CD14-positive monocyte (primary cell): ENCODE measurements around the gene CANT1. TPM values are rescaled to one million over a fixed set of nuclear protein-coding genes. Genes with fewer than 3 reads are reported as not detected.

Experiments used
- DNase-seq, 3 donors: peaks; one replicate each; pipeline ENCODE4 v3.0.0-alpha.2; 2011 to 2022
- H2AFZ ChIP-seq: 2 replicates; pipeline ENCODE4 v1.6.0; 2012; ENCODE audit warnings: mild to moderate bottlenecking, low read depth, low read length, inconsistent platforms; ENCODE audit not compliant: insufficient read depth, poor library complexity, severe bottlenecking
- H3K27ac ChIP-seq, 2 donors: 1 replicate in 1 of 2; 2 replicates in 1 of 2; pipeline ENCODE4 v1.5.1; 2012 to 2013; ENCODE audit warnings: low read length in 2 of 2, control low read depth in 1 of 2, inconsistent platforms in 1 of 2, low read depth in 1 of 2, mild to moderate bottlenecking in 1 of 2
- H3K27me3 ChIP-seq, 2 donors: one replicate each; pipeline versions ENCODE4 v1.6.0 to v1.6.1; 2011 to 2013; ENCODE audit warnings: low read length in 2 of 2; ENCODE audit not compliant: control insufficient read depth in 2 of 2, insufficient read depth in 2 of 2
- H3K36me3 ChIP-seq, 2 donors: replicated peaks in 1 of 2; 1 replicate in 1 of 2; 2 replicates in 1 of 2; pipeline versions ENCODE4 v1.5.1 to v1.6.1; 2012 to 2013; ENCODE audit warnings: low read length in 2 of 2, control low read depth in 1 of 2, inconsistent platforms in 1 of 2, mild to moderate bottlenecking in 1 of 2; ENCODE audit not compliant: insufficient read depth in 2 of 2, control insufficient read depth in 1 of 2
- H3K4me1 ChIP-seq, 2 donors: 1 replicate in 1 of 2; 2 replicates in 1 of 2; pipeline versions ENCODE4 v1.5.1 to v1.6.1; 2012 to 2013; ENCODE audit warnings: low read length in 2 of 2, control low read depth in 1 of 2, inconsistent platforms in 1 of 2, mild to moderate bottlenecking in 1 of 2, moderate library complexity in 1 of 2; ENCODE audit not compliant: insufficient read depth in 2 of 2, control insufficient read depth in 1 of 2
- H3K4me2 ChIP-seq: replicated peaks from 2 replicates; pipeline ENCODE3; 2012; ENCODE audit warnings: low read length, moderate library complexity, mild to moderate bottlenecking; ENCODE audit not compliant: poor library complexity, severe bottlenecking; ENCODE audit errors: extremely low read depth
- H3K4me3 ChIP-seq, 3 experiments: fragments of 200-600 bp in 1 of 3; sonication (generic) in 1 of 3; replicated peaks in 1 of 3; 1 replicate in 2 of 3; 2 replicates in 1 of 3; pipeline ENCODE4 v1.5.1; 2011 to 2013; ENCODE audit warnings: low read length in 3 of 3, mild to moderate bottlenecking in 3 of 3, control low read depth in 2 of 3, low read depth in 2 of 3, inconsistent platforms in 1 of 3, moderate library complexity in 1 of 3
- H3K79me2 ChIP-seq: 2 replicates; pipeline ENCODE4 v1.6.0; 2012; ENCODE audit warnings: mild to moderate bottlenecking, control low read depth, inconsistent platforms, low read length, moderate library complexity; ENCODE audit not compliant: insufficient read depth
- H3K9ac ChIP-seq: 2 replicates; pipeline ENCODE4 v1.6.0; 2017; ENCODE audit warnings: low read length, mild to moderate bottlenecking; ENCODE audit not compliant: insufficient read depth, poor library complexity, severe bottlenecking
- H3K9me3 ChIP-seq, 2 donors: replicated peaks in 1 of 2; 1 replicate in 1 of 2; 2 replicates in 1 of 2; pipeline versions ENCODE4 v1.5.1 to v1.6.1; 2012 to 2013; ENCODE audit warnings: low read length in 2 of 2, control low read depth in 1 of 2; ENCODE audit not compliant: control insufficient read depth in 1 of 2, insufficient read depth in 1 of 2
- H4K20me1 ChIP-seq: 2 replicates; pipeline ENCODE4 v1.6.0; 2012; ENCODE audit warnings: mild to moderate bottlenecking, low read length, control low read depth, moderate library complexity; ENCODE audit not compliant: insufficient read depth
- H3K27ac Mint-ChIP-seq, 7 donors: one replicate each; pipeline ENCODE4 v1.8.0; 2020; ENCODE audit warnings: mild to moderate bottlenecking in 7 of 7, mixed read lengths in 7 of 7, moderate library complexity in 6 of 7, inconsistent platforms in 2 of 7
- H3K27me3 Mint-ChIP-seq, 3 donors: one replicate each; pipeline ENCODE4 v1.8.0; 2021 to 2022; ENCODE audit warnings: low read depth in 3 of 3, mild to moderate bottlenecking in 3 of 3, mixed read lengths in 3 of 3, moderate library complexity in 3 of 3, inconsistent platforms in 1 of 3
- H3K36me3 Mint-ChIP-seq, 2 donors: one replicate each; pipeline ENCODE4 v1.8.0; 2020; ENCODE audit warnings: mixed read lengths in 2 of 2, inconsistent platforms in 1 of 2, mild to moderate bottlenecking in 1 of 2
- H3K4me1 Mint-ChIP-seq: one replicate; pipeline ENCODE4 v1.8.0; 2020; ENCODE audit warnings: mild to moderate bottlenecking, mixed read lengths
- H3K4me3 Mint-ChIP-seq, 2 donors: one replicate each; pipeline ENCODE4 v1.8.0; 2020; ENCODE audit warnings: mild to moderate bottlenecking in 2 of 2, mixed read lengths in 2 of 2, moderate library complexity in 1 of 2
- H3K9me3 Mint-ChIP-seq, 7 donors: one replicate each; pipeline ENCODE4 v1.8.0; 2020 to 2022; ENCODE audit warnings: mixed read lengths in 7 of 7, mild to moderate bottlenecking in 6 of 7, moderate library complexity in 6 of 7, inconsistent platforms in 2 of 7
- WGBS: methylation state at CpG from one replicate; pipeline ENCODE4 v1.1.5; 2013; ENCODE audit warnings: missing lambda C conversion rate; ENCODE audit not compliant: insufficient coverage; 5-methylcytosine and 5-hydroxymethylcytosine counted together
- intact Hi-C, 2 donors: fragments of 100-400 bp; cut with micrococcal nuclease; formaldehyde crosslinking; loops; one replicate each; pipeline versions ENCODE4 v1.15.0 to v1.15.1; 2023
- polyA plus RNA-seq, 3 donors: library from polyadenylated mRNA; depleted of rRNA in 1 of 3; unstranded in 2 of 3; stranded (reverse) in 1 of 3; fragments of 300-500 nt in 2 of 3; fragments of >200 nt in 1 of 3; fragmentation: Illumina TruSeq in 2 of 3; gene quantifications; 1 replicate in 2 of 3; 2 replicates in 1 of 3; pipeline ENCODE4 v1.2.3, GENCODE V29; 2012 to 2021
- TF ChIP-seq, protein P1 (sequence below): fragments of 200-600 bp; IDR thresholded peaks from one replicate; pipeline ENCODE4 v1.8.0; 2022; ENCODE audit warnings: antibody characterized with exemption, mild to moderate bottlenecking

CANT1 gene
- polyA plus RNA-seq, 3 donors = 10.6 to 16.6 (median 14.3) TPM

DNA sequence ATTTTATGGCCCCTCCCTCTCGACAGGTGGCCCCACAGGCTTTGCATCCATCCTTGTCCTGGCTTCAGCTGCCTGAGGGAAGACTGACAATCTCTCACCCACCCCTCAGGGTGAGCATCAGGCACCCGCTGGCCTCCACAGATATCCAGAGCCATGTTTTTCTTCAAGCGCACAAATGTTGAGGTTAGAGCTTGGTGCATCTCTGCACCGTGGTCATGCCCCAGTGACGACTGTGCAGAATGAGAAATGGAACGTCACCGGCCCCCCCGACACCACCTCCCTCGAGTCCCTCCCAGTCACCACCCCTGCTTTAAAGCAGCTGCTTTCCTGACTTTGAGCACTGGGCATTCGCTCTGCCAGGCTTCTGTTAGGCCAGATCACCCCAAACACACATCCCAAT, 64.6 kb downstream of the CANT1 start:
- peaks cover 0 to 8% (median 5%) of the 10 kb centered on the region in 7 donors for H3K9me3 Mint-ChIP-seq
- H3K27me3 Mint-ChIP-seq = peaks cover 0 to 7% (median 6%) of the 10 kb centered on the region in 3 donors
- WGBS = 94% methylated on average over 10 of the region's 10 CpGs
- Histone ChIP-seq H3K4me3 (no peak overlapping the region), H3K4me2 (no peak overlapping the region), H3K79me2 (no peaks in the 10 kb centered on the region), H3K9me3 (peaks cover 2 to 5% of the 10 kb centered on the region in 2 donors), H3K27ac (no peak overlapping the region), H3K9ac (no peak overlapping the region), H3K4me1 (peaks cover 9 to 12% of the 10 kb centered on the region in 2 donors), H4K20me1 (no peaks in the 10 kb centered on the region), H3K36me3 (no peaks in the 10 kb centered on the region), H2AFZ (no peak overlapping the region), H3K27me3 (no peaks in the 10 kb centered on the region)
- H3K4me1 Mint-ChIP-seq = peaks cover 11% of the 10 kb centered on the region
- no peak overlapping the region for H3K4me3 Mint-ChIP-seq
- DNase-seq = no peak
- TF ChIP-seq, protein P1, sequence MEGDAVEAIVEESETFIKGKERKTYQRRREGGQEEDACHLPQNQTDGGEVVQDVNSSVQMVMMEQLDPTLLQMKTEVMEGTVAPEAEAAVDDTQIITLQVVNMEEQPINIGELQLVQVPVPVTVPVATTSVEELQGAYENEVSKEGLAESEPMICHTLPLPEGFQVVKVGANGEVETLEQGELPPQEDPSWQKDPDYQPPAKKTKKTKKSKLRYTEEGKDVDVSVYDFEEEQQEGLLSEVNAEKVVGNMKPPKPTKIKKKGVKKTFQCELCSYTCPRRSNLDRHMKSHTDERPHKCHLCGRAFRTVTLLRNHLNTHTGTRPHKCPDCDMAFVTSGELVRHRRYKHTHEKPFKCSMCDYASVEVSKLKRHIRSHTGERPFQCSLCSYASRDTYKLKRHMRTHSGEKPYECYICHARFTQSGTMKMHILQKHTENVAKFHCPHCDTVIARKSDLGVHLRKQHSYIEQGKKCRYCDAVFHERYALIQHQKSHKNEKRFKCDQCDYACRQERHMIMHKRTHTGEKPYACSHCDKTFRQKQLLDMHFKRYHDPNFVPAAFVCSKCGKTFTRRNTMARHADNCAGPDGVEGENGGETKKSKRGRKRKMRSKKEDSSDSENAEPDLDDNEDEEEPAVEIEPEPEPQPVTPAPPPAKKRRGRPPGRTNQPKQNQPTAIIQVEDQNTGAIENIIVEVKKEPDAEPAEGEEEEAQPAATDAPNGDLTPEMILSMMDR = no peak
- H3K27ac Mint-ChIP-seq = no peak overlapping the region
- intact Hi-C loops = no loop called here
- H3K36me3 Mint-ChIP-seq = no peaks in the 10 kb centered on the region

DNA sequence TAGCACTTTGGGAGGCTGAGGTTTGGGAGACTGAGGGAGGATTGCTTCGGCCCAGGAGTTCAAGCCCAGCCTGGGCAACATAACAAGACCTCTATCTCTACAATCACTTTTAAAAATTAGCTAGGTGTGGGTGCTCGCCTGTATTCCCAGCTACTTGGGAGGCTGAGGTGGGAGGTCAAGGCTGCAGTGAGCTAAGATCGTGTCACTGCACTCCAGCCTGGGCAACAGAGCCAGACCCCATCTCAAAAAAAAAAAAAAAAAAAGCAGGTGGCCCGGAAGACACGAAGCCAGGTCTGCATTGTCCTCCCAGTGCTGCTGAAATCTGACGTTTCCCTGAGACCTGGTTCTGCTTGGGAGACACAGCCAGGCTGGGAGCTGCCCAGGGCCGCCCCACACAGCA, 65.5 kb downstream of the CANT1 start:
- Histone ChIP-seq H3K4me2 (no peak overlapping the region), H3K27me3 (no peaks in the 10 kb centered on the region), H4K20me1 (no peaks in the 10 kb centered on the region), H2AFZ (no peak overlapping the region), H3K9me3 (no peaks in the 10 kb centered on the region), H3K79me2 (no peaks in the 10 kb centered on the region), H3K4me1 (peaks cover 9 to 12% of the 10 kb centered on the region in 2 donors), H3K36me3 (no peaks in the 10 kb centered on the region), H3K9ac (no peak overlapping the region), H3K4me3 (no peak overlapping the region), H3K27ac (no peak overlapping the region)
- Mint-ChIP-seq H3K9me3 (peaks cover 0 to 2% (median 0%) of the 10 kb centered on the region in 7 donors), H3K4me1 (peaks cover 11% of the 10 kb centered on the region), H3K4me3 (no peak overlapping the region), H3K27ac (no peak overlapping the region), H3K27me3 (peaks cover 1 to 6% (median 1%) of the 10 kb centered on the region in 3 donors), H3K36me3 (no peaks in the 10 kb centered on the region)
- DNase-seq = no peak
- WGBS = 93% methylated on average over 4 of the region's 7 CpGs
- intact Hi-C loops = no loop called here
- TF ChIP-seq, protein P1 = no peak

Other genes starting within 250 kb of the CANT1 start
- gene CYTH1, start 227.5 kb downstream of the CANT1 start, polyA plus RNA-seq = 100 to 1,000 TPM in 1 of 3 donors, 10 to 100 TPM in 2; 68.6 to 211 (median 80.9) TPM
- 10 to 100 TPM in 1 of 3 donors, 1 to 10 TPM in 2; 4.4 to 30.0 (median 6.1) TPM for gene USP36, start 168.9 kb downstream of the CANT1 start, polyA plus RNA-seq
- under 1 TPM in 2 of 3 donors, not detected in 1; 0.38 to 0.81 TPM for gene CEP295NL, start 106.6 kb downstream of the CANT1 start, polyA plus RNA-seq
- 100 to 1,000 TPM in 1 of 3 donors, 1 to 10 TPM in 2; 4.5 to 101 (median 6.4) TPM for gene TIMP2, start 84.4 kb downstream of the CANT1 start, polyA plus RNA-seq
- 10 to 100 TPM; 11.4 to 12.0 (median 11.7) TPM for gene LGALS3BP, start 29.8 kb downstream of the CANT1 start, polyA plus RNA-seq
- gene C1QTNF1, start 14.4 kb upstream of the CANT1 start, polyA plus RNA-seq = not detected
- gene ENGASE, start 65.1 kb upstream of the CANT1 start, polyA plus RNA-seq = 100 to 1,000 TPM in 1 of 3 donors, 1 to 10 TPM in 2; 2.6 to 150 (median 3.0) TPM